ENCODE data around the gene VAT1. TPM values are rescaled to one million over a fixed set of nuclear protein-coding genes. Genes with fewer than 3 reads are reported as not detected.

The VAT1 gene
- total and polyA plus RNA-seq, 9 of the 15 experiments (the other 6 are each of a cell fraction or from before 2014, with no cell fraction given), result 29.4 to 153 (median 66.7) TPM

DNA sequence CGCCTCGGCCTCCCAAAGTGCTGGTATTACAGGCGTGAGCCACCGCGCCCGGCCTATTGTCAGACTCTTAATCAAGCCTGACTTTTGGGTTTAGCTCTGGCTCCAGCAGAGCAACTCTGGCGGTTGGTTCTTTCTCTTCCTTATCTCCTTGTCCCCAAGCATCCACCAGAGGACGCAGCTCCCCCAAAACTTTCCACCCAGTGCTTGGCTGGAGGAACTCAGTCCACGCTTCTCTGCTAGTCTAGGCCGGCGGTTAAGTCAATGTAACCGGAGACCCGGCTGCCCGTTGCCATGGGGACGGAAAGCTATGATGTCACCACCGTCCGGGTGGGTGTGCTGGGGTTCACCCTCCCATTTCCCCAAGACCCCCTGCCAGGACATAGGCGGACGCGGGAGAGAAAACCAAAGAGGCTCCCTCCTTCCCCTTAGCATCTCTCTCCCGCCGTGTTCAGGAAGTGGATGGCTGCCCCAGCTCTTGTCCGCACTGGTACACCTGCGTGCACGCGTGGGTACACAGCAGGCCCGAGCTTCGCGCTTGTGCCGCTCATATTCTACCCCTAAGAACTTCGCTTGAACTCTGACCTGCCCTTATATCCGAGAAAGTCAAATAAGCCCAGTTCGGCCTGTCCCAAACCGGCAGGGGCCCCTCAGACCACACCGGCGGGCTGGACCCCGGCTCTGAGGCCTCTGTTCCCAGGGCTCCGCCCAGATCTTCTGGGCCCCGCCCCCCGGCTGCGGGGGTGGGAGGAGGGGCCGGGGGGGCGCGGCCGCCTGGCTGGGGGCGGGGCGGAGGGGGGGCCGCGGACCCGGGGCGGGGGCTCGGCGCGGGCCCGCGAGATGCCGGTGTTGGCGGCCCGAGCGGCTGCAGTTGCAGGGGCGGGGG is 2.5 kb upstream of the VAT1 start, which contains the start of gene RND2 (continued):
- TF ChIP-seq ZFP36 (IDR thresholded peaks at IDR 0.05; ENCODE audit: low read depth, low read length, partially characterized antibody), result peak; percentile 53
- no peak for TF ChIP-seq SREBF1 (IDR thresholded peaks at IDR 0.05; ENCODE audit: borderline replicate concordance, low read depth, low read length)
- no peak for TF ChIP-seq TAF7 (tag; IDR thresholded peaks at IDR 0.05)
- no peak for TF ChIP-seq NUFIP1 (IDR thresholded peaks at IDR 0.05; ENCODE audit: partially characterized antibody)
- TF ChIP-seq, protein P1, sequence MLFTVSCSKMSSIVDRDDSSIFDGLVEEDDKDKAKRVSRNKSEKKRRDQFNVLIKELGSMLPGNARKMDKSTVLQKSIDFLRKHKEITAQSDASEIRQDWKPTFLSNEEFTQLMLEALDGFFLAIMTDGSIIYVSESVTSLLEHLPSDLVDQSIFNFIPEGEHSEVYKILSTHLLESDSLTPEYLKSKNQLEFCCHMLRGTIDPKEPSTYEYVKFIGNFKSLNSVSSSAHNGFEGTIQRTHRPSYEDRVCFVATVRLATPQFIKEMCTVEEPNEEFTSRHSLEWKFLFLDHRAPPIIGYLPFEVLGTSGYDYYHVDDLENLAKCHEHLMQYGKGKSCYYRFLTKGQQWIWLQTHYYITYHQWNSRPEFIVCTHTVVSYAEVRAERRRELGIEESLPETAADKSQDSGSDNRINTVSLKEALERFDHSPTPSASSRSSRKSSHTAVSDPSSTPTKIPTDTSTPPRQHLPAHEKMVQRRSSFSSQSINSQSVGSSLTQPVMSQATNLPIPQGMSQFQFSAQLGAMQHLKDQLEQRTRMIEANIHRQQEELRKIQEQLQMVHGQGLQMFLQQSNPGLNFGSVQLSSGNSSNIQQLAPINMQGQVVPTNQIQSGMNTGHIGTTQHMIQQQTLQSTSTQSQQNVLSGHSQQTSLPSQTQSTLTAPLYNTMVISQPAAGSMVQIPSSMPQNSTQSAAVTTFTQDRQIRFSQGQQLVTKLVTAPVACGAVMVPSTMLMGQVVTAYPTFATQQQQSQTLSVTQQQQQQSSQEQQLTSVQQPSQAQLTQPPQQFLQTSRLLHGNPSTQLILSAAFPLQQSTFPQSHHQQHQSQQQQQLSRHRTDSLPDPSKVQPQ (CRISPR knock-in tag; IDR thresholded peaks at IDR 0.05; ENCODE audit: borderline replicate concordance), result no peak
- TF ChIP-seq KDM2B (CRISPR knock-in tag; IDR thresholded peaks at IDR 0.05), result no peak
- TF ChIP-seq, protein P2, sequence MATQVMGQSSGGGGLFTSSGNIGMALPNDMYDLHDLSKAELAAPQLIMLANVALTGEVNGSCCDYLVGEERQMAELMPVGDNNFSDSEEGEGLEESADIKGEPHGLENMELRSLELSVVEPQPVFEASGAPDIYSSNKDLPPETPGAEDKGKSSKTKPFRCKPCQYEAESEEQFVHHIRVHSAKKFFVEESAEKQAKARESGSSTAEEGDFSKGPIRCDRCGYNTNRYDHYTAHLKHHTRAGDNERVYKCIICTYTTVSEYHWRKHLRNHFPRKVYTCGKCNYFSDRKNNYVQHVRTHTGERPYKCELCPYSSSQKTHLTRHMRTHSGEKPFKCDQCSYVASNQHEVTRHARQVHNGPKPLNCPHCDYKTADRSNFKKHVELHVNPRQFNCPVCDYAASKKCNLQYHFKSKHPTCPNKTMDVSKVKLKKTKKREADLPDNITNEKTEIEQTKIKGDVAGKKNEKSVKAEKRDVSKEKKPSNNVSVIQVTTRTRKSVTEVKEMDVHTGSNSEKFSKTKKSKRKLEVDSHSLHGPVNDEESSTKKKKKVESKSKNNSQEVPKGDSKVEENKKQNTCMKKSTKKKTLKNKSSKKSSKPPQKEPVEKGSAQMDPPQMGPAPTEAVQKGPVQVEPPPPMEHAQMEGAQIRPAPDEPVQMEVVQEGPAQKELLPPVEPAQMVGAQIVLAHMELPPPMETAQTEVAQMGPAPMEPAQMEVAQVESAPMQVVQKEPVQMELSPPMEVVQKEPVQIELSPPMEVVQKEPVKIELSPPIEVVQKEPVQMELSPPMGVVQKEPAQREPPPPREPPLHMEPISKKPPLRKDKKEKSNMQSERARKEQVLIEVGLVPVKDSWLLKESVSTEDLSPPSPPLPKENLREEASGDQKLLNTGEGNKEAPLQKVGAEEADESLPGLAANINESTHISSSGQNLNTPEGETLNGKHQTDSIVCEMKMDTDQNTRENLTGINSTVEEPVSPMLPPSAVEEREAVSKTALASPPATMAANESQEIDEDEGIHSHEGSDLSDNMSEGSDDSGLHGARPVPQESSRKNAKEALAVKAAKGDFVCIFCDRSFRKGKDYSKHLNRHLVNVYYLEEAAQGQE (IDR thresholded peaks at IDR 0.05; ENCODE audit: borderline replicate concordance), result peak; percentile 89
- TF ChIP-seq, protein P2 (CRISPR knock-in tag; IDR thresholded peaks at IDR 0.05; ENCODE audit: low read depth), result no peak
- peak; percentile 31; the same call in 1 of the 2 replicates for TF ChIP-seq CXXC5 (CRISPR knock-in tag; IDR thresholded peaks at IDR 0.05)
- no peak for TF ChIP-seq RBM17 (IDR thresholded peaks at IDR 0.05; ENCODE audit: borderline replicate concordance, low read depth, low read length)

Measured in K562 (cell line).